Left cardiac atrium (tissue), 4 donors: ENCODE data around the gene PGA4. TPM values are rescaled to one million over a fixed set of nuclear protein-coding genes. Genes with fewer than 3 reads are reported as not detected.
A peak's percentile ranks its signal among the peaks of the same experiment; 100 is the strongest.
"Not testable (repeated sequence)": the region's sequence is repeated elsewhere in the genome, so short reads cannot be mapped to it uniquely, and the experiment has no call there.

Experiments
- ATAC-seq, 2 donors: fragments of 200-7000 bp; cut with Tn5 transposase; one replicate each; pipeline ENCODE4 v1.9.1; 2020; ENCODE audit warnings: mild to moderate bottlenecking in 2 of 2, moderate library complexity in 2 of 2
- DNase-seq: peaks from one replicate; pipeline ENCODE4 v3.0.0-alpha.2; 2020
- intact Hi-C, 2 donors: fragments of 100-400 bp; cut with DNase I; formaldehyde crosslinking; loops; one replicate each; pipeline versions ENCODE4 v1.14.1 to v1.15.1; 2022 to 2023
- total RNA-seq, 2 donors: library from RNA; stranded (reverse); fragmentation: NEBNext Ultra II Directional; extraction: Animal tissue kit (Norgen Biotek cat#: 25700); gene quantifications; one replicate each; pipeline ENCODE4 v1.2.1, GENCODE V29; 2021
- donor health status: DM: no; HTN: yes; CAD: no.
- donor health status: DM: no; HTN: yes; CAD: no; lungs with severe emphysema.
- donor health status: DM: yes; HTN: yes; CAD: no.
- donor health status: Dilated cardiomyopathy.

Gene PGA4
- total RNA-seq, 2 donors from 2014 or later = 0.41 to 3.0 TPM

- intact Hi-C loops, ATAC-seq, DNase-seq: not testable (repeated sequence)
Measured at GRCh38 chr11:61202950-61203746, 19.0 kb upstream of the PGA4 start, which contains the start of gene PGA3. Gene PGA3 (plus strand): TSS chr11:61203515. CDS start chr11:61203565, 50 bp downstream.

GRCh38 chr11:61203873-61204272 lies 18.3 kb upstream of the PGA4 start:
- DNase-seq, intact Hi-C loops: not testable (repeated sequence)
- peak; percentile 63 to 66 for ATAC-seq

DNA sequence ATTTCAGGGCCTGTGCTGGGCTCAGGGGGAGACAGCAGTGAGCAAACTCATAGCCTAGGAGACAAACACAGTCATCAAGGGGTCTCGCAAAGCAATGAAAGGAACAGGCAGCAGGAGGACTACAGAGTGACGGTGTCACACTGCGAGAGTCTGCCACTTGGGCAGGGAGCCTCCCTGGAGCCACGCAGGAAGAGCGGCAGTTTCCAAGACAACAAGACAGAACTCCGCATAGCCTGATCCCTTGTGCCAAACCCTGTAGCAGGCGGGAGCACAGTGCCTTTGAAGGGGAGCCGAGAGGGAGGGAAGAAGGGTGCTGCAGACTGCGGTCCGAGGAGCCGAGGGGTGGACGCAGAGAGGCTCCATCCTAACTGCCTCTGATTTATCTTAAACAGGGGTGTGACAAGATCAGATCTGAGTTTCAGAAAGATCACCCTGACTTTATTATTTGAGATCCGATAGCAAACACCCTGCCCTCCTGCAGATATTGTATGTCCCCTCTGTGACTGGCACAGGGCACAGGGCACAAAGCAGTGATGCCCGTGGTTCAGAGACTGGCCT lies 17.6 kb upstream of the PGA4 start:
- DNase-seq, intact Hi-C loops, ATAC-seq: not testable (repeated sequence)

DNA sequence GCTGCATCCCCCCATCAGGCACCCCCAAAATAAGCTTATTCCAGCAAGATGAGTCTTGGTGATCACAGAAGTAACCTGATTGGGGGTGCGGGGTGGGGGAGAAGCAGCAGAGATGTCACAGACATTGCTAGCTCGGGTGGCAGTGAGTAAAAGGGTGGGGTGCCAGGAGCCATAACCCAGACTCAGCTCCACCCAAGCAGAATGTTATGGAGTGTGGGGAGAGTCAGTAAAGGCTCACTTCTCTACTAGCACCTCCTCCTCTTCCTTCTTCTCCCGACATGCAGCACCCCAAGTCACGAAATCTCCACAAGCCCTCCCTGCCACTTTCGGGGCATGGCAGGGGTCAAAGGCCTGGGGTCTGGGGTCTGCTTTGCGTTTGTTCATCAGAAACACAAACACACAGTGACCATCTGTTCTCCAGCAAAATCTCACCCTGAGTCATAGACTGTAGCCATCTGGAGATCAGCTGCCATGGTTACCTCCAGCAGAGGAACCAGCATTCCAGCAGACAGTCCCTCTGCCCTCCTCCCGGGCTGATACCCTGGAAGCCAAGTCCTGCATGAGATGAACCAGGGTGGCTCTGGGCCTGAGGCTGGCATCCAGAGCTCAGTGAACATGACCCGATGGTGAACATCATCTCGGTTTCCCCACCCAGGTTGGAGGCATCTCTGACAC lies 14.4 kb upstream of the PGA4 start:
- DNase-seq, intact Hi-C loops, ATAC-seq: not testable (repeated sequence)

GRCh38 chr11:61210629-61211028 lies 11.5 kb upstream of the PGA4 start:
- intact Hi-C loops, DNase-seq: not testable (repeated sequence)
- ATAC-seq = peak; percentile 44 to 64

DNA sequence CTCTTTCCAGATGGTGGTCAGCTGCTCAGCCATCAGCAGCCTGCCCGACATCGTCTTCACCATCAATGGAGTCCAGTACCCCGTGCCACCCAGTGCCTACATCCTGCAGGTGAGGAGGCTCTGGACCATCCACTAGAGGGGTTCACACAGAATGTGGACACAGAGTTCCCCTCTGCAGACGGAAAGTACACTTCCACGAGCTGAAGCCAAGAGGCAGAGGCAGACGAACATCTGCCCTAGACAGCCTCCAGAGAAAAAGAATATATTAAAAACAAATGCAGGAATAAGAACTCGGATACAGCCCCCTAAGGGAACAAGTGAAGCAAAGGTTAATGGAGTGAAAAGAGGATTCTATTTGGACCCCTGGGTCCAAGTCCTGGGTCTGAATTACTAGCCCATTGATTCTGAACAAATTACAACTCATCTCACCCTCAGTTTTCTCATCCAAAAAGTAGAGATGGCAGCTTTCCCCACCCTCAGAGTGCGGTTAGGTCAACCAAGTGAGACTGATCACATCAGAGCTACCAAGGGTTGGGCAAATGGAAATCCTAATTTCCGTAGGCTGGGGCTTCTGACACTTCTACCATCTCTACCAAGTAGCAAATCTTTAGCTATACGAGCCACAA lies 10.7 kb upstream of the PGA4 start:
- intact Hi-C loops, DNase-seq, ATAC-seq: not testable (repeated sequence)

GRCh38 chr11:61212202-61212601 lies 9.9 kb upstream of the PGA4 start:
- intact Hi-C loops, DNase-seq: not testable (repeated sequence)
- ATAC-seq = peak; percentile 37 to 75

DNA sequence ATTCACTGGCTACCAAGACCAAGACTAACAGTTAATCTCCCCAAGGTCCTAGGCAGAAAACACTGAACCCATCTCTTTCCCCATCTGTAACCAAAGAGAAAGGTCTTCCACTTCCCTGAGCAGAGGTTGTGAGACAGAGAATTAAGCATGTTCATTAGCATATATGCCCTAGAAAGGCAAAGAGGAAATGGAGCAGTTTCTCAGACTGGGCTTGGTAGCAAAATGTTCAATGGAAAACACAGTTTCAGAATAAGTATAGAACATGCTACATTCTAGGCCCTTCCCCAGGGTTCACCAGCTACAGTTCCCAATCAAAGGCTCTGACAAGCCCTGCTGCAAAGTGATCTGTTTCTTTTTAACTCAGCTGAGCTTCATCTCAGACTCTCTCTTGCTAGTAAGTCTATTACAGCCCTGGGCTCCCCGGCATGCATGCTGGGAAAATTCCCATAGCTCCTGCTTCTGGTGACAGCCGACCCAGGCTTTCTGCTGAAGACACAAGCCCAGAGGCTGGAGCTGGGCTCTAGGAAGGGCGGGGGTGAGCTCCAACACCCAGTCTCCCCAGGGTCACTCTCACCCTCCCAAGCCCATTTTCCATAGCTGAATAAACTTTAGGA lies 8.3 kb upstream of the PGA4 start:
- ATAC-seq, intact Hi-C loops, DNase-seq: not testable (repeated sequence)

- DNase-seq, ATAC-seq, intact Hi-C loops: not testable (repeated sequence)
Measured at GRCh38 chr11:61218306-61218705, 3.8 kb upstream of the PGA4 start.

GRCh38 chr11:61219016-61219415 lies 3.1 kb upstream of the PGA4 start:
- ATAC-seq, intact Hi-C loops, DNase-seq: not testable (repeated sequence)

DNA sequence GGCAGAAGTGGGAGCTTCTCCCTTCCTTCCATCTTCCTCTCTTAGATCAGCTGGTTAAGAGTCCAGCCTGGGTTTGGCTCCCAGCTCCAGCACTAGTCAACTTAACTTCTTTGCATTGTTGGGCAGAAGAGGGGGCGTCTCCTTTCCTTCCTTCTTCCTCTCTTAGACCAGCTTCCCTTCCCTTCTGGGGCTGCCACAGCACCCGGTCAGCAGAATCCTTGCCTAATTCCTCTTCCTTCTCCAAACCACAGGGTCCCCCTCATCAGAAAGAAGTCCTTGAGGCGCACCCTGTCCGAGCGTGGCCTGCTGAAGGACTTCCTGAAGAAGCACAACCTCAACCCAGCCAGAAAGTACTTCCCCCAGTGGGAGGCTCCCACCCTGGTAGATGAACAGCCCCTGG lies 545 bp downstream of the PGA4 start:
- DNase-seq, intact Hi-C loops: not testable (repeated sequence)
- peak; percentile 41 to 73 for ATAC-seq

- DNase-seq, intact Hi-C loops, ATAC-seq: not testable (repeated sequence)
Measured at GRCh38 chr11:61226457-61227137, 4.5 kb downstream of the PGA4 start.

DNA sequence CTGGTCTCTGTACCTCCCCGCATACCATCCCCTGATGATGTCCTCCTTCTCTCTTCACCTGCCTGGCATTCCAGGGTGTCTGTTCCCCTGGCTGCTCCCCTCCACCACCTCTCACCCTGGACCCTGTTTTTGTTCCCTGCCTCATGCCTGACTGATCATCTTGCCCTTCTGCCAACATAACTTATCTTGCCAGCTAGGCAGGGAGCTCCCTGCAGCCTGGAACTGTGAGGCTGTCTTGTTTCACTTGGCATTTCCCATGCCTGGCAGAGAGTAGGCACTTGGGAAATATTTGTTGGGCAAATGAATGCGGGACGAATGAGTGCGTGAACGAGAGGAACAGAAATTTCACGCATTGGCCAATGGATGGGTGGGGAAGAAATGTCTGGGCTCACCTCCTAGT lies 7.3 kb downstream of the PGA4 start:
- ATAC-seq = peak; percentile 32 to 64
- intact Hi-C loops, DNase-seq: not testable (repeated sequence)

- intact Hi-C loops, DNase-seq: not testable (repeated sequence)
- ATAC-seq = peak; percentile 46 to 71
Measured at GRCh38 chr11:61231033-61231432, 8.9 kb downstream of the PGA4 start.

DNA sequence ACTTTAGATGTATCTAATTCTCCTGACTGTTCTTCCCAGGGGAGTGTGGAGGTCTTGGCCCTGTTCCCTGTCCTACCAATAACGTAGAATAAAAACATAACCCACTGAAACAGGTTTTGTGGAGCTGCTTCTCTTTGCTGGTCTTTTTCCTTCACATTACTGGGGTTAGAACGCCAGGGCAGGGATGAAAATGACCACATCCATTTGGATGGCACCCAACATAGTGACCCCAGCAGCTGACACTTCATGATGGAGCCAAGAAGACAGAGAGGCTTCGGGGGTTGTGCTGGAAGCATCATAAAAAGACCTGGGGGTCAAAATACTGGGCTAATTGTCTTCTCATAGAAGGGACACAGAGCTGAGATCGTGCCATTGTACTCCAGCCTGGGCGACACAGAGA lies 9.4 kb downstream of the PGA4 start:
- DNase-seq, intact Hi-C loops, ATAC-seq: not testable (repeated sequence)

DNA sequence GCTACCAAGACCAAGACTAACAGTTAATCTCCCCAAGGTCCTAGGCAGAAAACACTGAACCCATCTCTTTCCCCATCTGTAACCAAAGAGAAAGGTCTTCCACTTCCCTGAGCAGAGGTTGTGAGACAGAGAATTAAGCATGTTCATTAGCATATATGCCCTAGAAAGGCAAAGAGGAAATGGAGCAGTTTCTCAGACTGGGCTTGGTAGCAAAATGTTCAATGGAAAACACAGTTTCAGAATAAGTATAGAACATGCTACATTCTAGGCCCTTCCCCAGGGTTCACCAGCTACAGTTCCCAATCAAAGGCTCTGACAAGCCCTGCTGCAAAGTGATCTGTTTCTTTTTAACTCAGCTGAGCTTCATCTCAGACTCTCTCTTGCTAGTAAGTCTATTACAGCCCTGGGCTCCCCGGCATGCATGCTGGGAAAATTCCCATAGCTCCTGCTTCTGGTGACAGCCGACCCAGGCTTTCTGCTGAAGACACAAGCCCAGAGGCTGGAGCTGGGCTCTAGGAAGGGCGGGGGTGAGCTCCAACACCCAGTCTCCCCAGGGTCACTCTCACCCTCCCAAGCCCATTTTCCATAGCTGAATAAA lies 10.5 kb downstream of the PGA4 start:
- DNase-seq, intact Hi-C loops, ATAC-seq: not testable (repeated sequence)

GRCh38 chr11:61237130-61237529 lies 15.0 kb downstream of the PGA4 start:
- ATAC-seq, intact Hi-C loops, DNase-seq: not testable (repeated sequence)

DNA sequence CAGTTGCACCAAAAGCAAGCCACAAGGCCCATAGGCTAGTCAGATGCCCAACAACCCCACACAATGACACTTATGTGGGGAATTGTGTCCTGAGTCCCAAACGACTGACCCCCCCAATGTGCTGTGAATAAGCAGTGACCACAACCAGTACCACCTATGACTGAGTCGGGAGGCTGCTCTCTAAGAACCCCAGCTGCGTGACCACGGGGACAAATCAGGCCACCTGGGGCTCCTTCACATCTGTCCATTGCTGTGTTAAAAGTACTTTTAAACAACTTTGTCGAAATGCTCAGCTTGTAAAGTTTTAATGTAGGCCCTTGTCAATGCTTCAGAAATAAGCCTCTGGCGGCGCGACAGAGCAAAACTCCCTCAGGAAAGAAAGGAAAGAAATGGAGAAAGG lies 18.1 kb downstream of the PGA4 start:
- DNase-seq, intact Hi-C loops, ATAC-seq: not testable (repeated sequence)
